ENCODE measurements around the gene ELAVL3.
"Not testable (repeated sequence)": the region's sequence is repeated elsewhere in the genome, so short reads cannot be mapped to it uniquely, and the experiment has no call there.

Gene ELAVL3

GRCh38 chr19:11486661-11487503 is 6.0 kb upstream of the ELAVL3 start:
- DNase-seq (ENCODE audit: low spot score) = no peak

GRCh38 chr19:11485245-11485837 is 4.5 kb upstream of the ELAVL3 start:
- DNase-seq (ENCODE audit: low spot score) = no peak

- no peak for DNase-seq (ENCODE audit: low spot score)
Observed at GRCh38 chr19:11483366-11484111, 2.7 kb upstream of the ELAVL3 start.

- peak; percentile 88 for DNase-seq (ENCODE audit: low spot score)
Observed at GRCh38 chr19:11482384-11483050, 1.7 kb upstream of the ELAVL3 start.

GRCh38 chr19:11481534-11482383 is 913 bp upstream of the ELAVL3 start:
- peak; percentile 78 for DNase-seq (ENCODE audit: low spot score)

- DNase-seq (ENCODE audit: low spot score) = no peak
Observed at GRCh38 chr19:11479898-11480714, 740 bp downstream of the ELAVL3 start.

GRCh38 chr19:11479090-11479897 is 1.6 kb downstream of the ELAVL3 start:
- DNase-seq (ENCODE audit: low spot score) = peak; percentile 50

- no peak for DNase-seq (ENCODE audit: low spot score)
Observed at GRCh38 chr19:11478167-11479089, 2.4 kb downstream of the ELAVL3 start.

GRCh38 chr19:11475861-11476260 is 5.0 kb downstream of the ELAVL3 start:
- no peak for DNase-seq (ENCODE audit: low spot score)

GRCh38 chr19:11475343-11475742 is 5.5 kb downstream of the ELAVL3 start:
- DNase-seq (ENCODE audit: low spot score) = not testable (repeated sequence)

GRCh38 chr19:11473725-11474124 is 7.1 kb downstream of the ELAVL3 start:
- DNase-seq (ENCODE audit: low spot score) = no peak

GRCh38 chr19:11468266-11468845 is 12.5 kb downstream of the ELAVL3 start:
- not testable (repeated sequence) for DNase-seq (ENCODE audit: low spot score)

GRCh38 chr19:11465600-11465999 is 15.2 kb downstream of the ELAVL3 start:
- DNase-seq (ENCODE audit: low spot score) = no peak

- DNase-seq (ENCODE audit: low spot score) = no peak
Observed at GRCh38 chr19:11464333-11465265, 16.2 kb downstream of the ELAVL3 start.

GRCh38 chr19:11463391-11463790 is 17.5 kb downstream of the ELAVL3 start:
- no peak for DNase-seq (ENCODE audit: low spot score)

GRCh38 chr19:11461453-11461852 is 19.4 kb downstream of the ELAVL3 start:
- no peak for DNase-seq (ENCODE audit: low spot score)

GRCh38 chr19:11460207-11460606 is 20.6 kb downstream of the ELAVL3 start:
- DNase-seq (ENCODE audit: low spot score) = peak; percentile 26

All from hematopoietic multipotent progenitor cell treated with erythropoietin and hydrocortisone succinate and interleukin-3 and kit ligand, for 17 days (in vitro differentiated cells).